Small intestine (tissue), 7 donors: ENCODE results near the gene CREBL2. TPM values are rescaled to one million over a fixed set of nuclear protein-coding genes. Genes with fewer than 3 reads are reported as not detected.

Experiments used
- DNase-seq, 2 donors: peaks; one replicate each; pipeline versions ENCODE4 v3.0.0 to v3.0.0-alpha.2; 2013
- FAIRE-seq: peaks from 2 replicates; lab custom pipeline; 2012; peaks lifted over from hg19 to GRCh38; lab: Jason Lieb, UNC
- H3K27ac ChIP-seq, 3 donors: one replicate each; pipeline ENCODE4 v1.5.1; 2013; ENCODE audit warnings: low read length in 2 of 3, mild to moderate bottlenecking in 2 of 3, control low read depth in 1 of 3, inconsistent platforms in 1 of 3, low read depth in 1 of 3, moderate library complexity in 1 of 3
- H3K27me3 ChIP-seq, 3 donors: one replicate each; pipeline ENCODE4 v1.6.1; 2013; ENCODE audit warnings: low read length in 3 of 3, inconsistent platforms in 1 of 3; ENCODE audit not compliant: control insufficient read depth in 3 of 3, insufficient read depth in 3 of 3
- H3K36me3 ChIP-seq, 3 donors: one replicate each; pipeline ENCODE4 v1.6.1; 2013; ENCODE audit warnings: low read length in 3 of 3, inconsistent platforms in 1 of 3, low read depth in 1 of 3, mild to moderate bottlenecking in 1 of 3, moderate library complexity in 1 of 3; ENCODE audit not compliant: control insufficient read depth in 3 of 3, insufficient read depth in 2 of 3
- H3K4me1 ChIP-seq, 3 donors: one replicate each; pipeline ENCODE4 v1.6.1; 2013; ENCODE audit warnings: low read length in 2 of 3, inconsistent platforms in 1 of 3, low read depth in 1 of 3, mild to moderate bottlenecking in 1 of 3, moderate library complexity in 1 of 3; ENCODE audit not compliant: control insufficient read depth in 3 of 3, insufficient read depth in 2 of 3
- H3K4me3 ChIP-seq, 3 donors: one replicate each; pipeline ENCODE4 v1.5.1; 2013; ENCODE audit warnings: low read length in 3 of 3, control low read depth in 1 of 3, inconsistent platforms in 1 of 3, low read depth in 1 of 3, mild to moderate bottlenecking in 1 of 3, moderate library complexity in 1 of 3
- H3K9me3 ChIP-seq, 2 donors: one replicate each; pipeline ENCODE4 v1.6.1; 2013; ENCODE audit warnings: low read depth in 1 of 2, low read length in 1 of 2; ENCODE audit not compliant: control insufficient read depth in 2 of 2, insufficient read depth in 1 of 2
- WGBS, 3 donors: extraction: QIAGEN DNeasy Blood & Tissue Kit; methylation state at CpG; one replicate each; pipeline ENCODE4 v1.1.7; 2013; 5-methylcytosine and 5-hydroxymethylcytosine counted together
- polyA plus RNA-seq, 4 donors: library from polyadenylated mRNA; stranded (reverse) in 3 of 4; unstranded in 1 of 4; fragments of 200-250 nt in 3 of 4; fragments of 120-200 nt in 1 of 4; gene quantifications; one replicate each; pipeline versions ENCODE4 v1.2.1 to v1.2.3, GENCODE V29; 2013
- donor health status: healthy with polysubstance abuse.
- donor health status: control.
- donor health status: control.
- donor health status: Bipolar disorder and iron deficiency.
- donor health status: healthy.

Gene CREBL2
- polyA plus RNA-seq, 4 donors: 16.9 to 37.2 (median 23.4) TPM

DNA sequence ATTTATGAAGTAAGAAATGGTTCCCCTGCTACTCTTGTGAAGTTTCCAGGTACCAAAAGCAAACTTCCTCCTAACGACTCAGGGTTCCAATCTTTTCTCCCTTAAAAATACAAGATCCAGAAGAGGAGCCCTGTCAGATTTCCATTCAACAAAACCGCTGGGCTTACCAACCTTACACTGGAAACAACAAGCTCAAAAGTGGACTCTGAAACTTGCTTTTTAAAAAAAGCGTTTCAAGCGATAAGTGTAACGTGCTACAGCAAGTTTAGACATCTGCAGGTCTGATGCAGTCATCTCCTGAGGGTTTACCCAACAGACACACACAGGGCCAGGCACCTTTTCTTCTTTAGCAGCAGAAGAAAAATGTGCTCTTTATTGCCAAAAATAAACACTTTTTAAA, 6.9 kb upstream of the CREBL2 start:
- no peak overlapping the region for H3K4me3 ChIP-seq
- H3K4me1 ChIP-seq: peaks cover 0 to 7% (median 0%) of the 10 kb centered on the region in 3 donors
- H3K27ac ChIP-seq: peak overlapping the region in 1 of 3 donors; percentile 81
- H3K27me3 ChIP-seq: no peaks in the 10 kb centered on the region
- DNase-seq: peak; percentile 42 to 64
- no peaks in the 10 kb centered on the region for H3K9me3 ChIP-seq
- no peak for FAIRE-seq
- 12 to 61% (median 40%) methylated on average over 5 of the region's 5 CpGs for WGBS, 3 donors
- H3K36me3 ChIP-seq: no peaks in the 10 kb centered on the region

DNA sequence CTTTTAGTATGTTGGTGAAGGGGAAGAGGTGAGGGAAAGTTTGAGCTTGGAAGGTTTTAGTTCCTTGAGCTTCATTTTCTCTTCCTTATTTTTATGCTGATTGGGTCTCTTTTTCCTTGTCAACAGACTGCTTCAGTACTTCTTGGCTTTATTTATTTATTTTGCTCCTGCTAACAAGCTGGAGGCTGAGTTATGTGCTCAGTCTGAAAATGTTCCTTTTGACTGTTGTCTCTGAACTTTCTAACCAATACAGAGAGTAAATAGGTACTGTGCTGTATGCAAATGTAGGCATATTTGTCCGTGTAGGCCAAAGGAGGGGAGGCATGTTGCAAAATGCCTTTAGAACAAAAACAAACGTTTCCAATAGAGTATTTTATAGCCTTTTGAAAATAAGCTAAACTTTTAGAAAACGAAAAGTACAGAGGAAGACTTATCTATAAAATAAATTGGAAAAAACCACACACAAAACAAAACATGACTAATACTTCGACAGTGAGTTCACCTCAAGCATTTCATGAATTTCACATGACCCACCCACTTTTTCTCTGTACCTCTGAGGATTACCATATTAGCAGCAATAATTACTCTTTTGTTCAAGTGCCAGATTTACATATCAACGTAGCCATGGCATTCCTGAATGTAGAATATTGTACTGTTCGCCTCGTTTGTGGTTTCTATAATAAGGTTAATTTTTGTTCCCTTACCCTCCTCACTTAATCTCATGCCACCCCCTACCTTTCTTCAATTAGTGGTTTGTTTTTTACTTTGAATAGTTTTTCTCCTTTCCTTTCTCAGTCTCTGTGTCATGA, 4.7 kb upstream of the CREBL2 start:
- no peaks in the 10 kb centered on the region for H3K36me3 ChIP-seq
- WGBS, 3 donors: 57 to 68% (median 59%) methylated on average over 7 of the region's 7 CpGs
- no peak overlapping the region for H3K27ac ChIP-seq
- no peak for DNase-seq
- no peaks in the 10 kb centered on the region for H3K9me3 ChIP-seq
- H3K4me3 ChIP-seq: no peak overlapping the region
- H3K27me3 ChIP-seq: no peaks in the 10 kb centered on the region
- FAIRE-seq: no peak
- peaks cover 0 to 5% (median 0%) of the 10 kb centered on the region in 3 donors for H3K4me1 ChIP-seq

DNA sequence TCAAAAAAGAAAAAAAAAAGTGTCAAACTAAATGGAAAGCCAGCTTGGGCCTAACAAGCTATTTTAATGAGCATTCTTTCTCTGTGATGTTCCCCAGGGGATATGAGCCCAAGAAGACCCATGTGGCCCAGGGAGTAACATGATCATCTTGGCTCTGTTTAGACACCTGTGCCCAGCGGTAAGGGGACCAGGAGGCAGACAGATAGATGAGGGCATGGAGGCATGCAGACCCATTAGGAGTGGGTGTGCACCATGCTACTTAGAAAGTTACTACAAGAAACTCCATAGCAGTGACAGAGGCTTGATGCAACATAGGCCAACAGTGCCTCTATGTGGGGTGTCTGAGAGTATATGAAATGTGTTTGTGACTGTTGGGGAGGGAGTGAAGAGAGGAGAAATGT, 3.1 kb upstream of the CREBL2 start:
- Histone ChIP-seq H3K4me3 (no peak overlapping the region), H3K27me3 (no peaks in the 10 kb centered on the region), H3K9me3 (no peaks in the 10 kb centered on the region), H3K36me3 (no peaks in the 10 kb centered on the region), H3K4me1 (peaks cover 2 to 7% (median 4%) of the 10 kb centered on the region in 3 donors), H3K27ac (no peak overlapping the region)
- DNase-seq (peak in 1 of 2 donors; percentile 29), FAIRE-seq (no peak)
- 93 to 100% (median 100%) methylated on average over 1 of the region's 1 CpG for WGBS, 3 donors

DNA sequence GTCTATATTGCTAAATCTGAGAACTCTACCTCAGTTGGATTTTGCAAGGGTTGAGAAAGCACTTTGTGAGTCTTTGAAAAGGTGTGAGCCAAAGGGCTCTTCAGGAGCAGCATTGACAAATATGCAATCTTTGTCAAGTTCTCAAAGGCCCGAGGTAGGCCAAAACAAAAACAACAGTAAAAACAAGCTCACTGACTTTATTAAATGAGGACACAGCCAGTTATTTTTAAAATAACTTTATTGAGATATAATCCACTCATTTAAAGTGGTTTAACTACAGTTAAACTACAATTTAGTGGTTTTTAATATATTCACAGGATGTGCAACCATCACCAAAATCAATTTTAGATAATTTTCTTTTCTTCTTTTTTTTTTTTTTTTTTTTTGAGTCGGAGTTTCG, 2.0 kb upstream of the CREBL2 start:
- DNase-seq (no peak), FAIRE-seq (no peak)
- peaks cover 2 to 7% (median 5%) of the 10 kb centered on the region in 3 donors for H3K4me1 ChIP-seq
- peaks cover 0 to 5% (median 0%) of the 10 kb centered on the region in 3 donors for H3K36me3 ChIP-seq
- H3K9me3 ChIP-seq: no peaks in the 10 kb centered on the region
- no peak overlapping the region for H3K4me3 ChIP-seq
- H3K27ac ChIP-seq: no peak overlapping the region
- WGBS, 3 donors: 93 to 95% (median 94%) methylated on average over 3 of the region's 3 CpGs
- H3K27me3 ChIP-seq: no peaks in the 10 kb centered on the region

DNA sequence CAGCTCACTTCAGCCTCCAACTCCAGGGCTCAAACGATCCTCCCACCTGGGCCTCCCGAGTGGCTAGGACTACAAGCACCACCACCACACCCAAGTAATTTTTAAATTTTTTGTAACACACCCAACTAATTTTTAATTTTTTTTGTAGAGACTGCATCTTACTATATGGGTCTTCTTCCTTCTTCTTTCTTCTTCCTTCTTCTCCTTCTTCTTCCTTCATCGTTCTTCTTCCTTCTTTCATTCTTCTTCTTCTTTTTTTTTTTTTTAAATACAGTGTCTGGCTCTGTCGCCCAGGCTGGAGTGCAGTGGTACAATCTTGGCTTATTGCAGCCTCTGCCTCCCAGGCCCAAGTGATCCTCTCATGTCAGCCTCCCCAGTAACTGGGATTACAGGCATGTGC, 965 bp upstream of the CREBL2 start:
- no peaks in the 10 kb centered on the region for H3K27me3 ChIP-seq
- H3K27ac ChIP-seq: peak overlapping the region in 1 of 3 donors; percentile 100
- H3K4me1 ChIP-seq: peaks cover 2 to 5% (median 3%) of the 10 kb centered on the region in 3 donors
- H3K36me3 ChIP-seq: peaks cover 0 to 12% (median 0%) of the 10 kb centered on the region in 3 donors
- no peaks in the 10 kb centered on the region for H3K9me3 ChIP-seq
- no peak overlapping the region for H3K4me3 ChIP-seq
- 94 to 95% (median 95%) methylated on average over 4 of the region's 4 CpGs for WGBS, 3 donors
- no peak for FAIRE-seq
- DNase-seq: no peak

DNA sequence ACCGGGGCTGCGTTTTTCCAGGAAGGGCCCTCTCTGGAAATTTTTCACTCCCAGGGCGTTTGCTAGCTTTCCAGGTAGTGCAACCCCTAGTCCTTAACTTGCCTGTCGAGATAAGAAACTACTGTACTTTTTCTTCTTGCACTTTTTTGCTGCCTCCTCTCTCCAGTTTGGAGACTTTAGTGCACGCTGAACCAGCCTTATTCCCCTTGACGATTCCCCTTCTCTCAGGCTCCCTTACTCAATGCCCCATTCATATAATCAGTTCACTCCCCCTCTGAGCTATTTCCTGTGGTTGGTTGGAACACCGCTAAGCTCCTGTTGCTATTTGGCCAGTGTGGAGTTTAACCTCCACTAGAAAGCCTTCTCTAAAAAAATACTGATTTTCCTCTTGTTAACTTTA, 682 bp downstream of the CREBL2 start:
- FAIRE-seq: no peak
- Histone ChIP-seq H3K27ac (peak overlapping the region; percentile 70 to 100 (median 98)), H3K9me3 (no peaks in the 10 kb centered on the region), H3K27me3 (no peaks in the 10 kb centered on the region), H3K36me3 (peaks cover 0 to 12% (median 0%) of the 10 kb centered on the region in 3 donors), H3K4me1 (peaks cover 2 to 7% (median 3%) of the 10 kb centered on the region in 3 donors), H3K4me3 (peak overlapping the region; percentile 70 to 100 (median 91))
- 1% methylated on average over 7 of the region's 7 CpGs for WGBS, 3 donors
- DNase-seq: peak in 1 of 2 donors; percentile 28

DNA sequence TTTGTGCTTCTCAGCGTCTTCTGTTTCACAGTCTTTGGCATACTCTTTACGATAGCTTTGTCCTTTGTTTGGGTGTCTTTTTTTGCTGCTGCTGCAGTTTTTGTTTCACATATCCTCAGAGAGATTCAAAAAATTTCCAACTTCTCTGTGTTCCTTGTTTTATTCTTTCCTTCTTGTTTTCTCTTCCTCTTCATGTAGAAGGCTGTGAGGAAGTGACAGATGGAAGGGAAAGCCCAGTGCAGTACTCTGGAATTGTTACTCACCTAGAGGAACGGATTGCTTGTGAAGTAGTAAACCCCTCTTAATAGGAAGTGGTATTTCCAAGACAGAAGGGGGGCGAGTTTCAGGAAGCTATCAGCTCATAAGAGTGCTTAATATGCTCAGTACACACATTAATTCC, 1.7 kb downstream of the CREBL2 start:
- no peak for DNase-seq
- FAIRE-seq: no peak
- Histone ChIP-seq H3K4me3 (no peak overlapping the region), H3K9me3 (no peaks in the 10 kb centered on the region), H3K27me3 (no peaks in the 10 kb centered on the region), H3K27ac (peak overlapping the region in 1 of 3 donors; percentile 11), H3K4me1 (peaks cover 2 to 7% (median 3%) of the 10 kb centered on the region in 3 donors), H3K36me3 (peaks cover 0 to 12% (median 0%) of the 10 kb centered on the region in 3 donors)
- 35 to 63% (median 46%) methylated on average over 4 of the region's 4 CpGs for WGBS, 3 donors

DNA sequence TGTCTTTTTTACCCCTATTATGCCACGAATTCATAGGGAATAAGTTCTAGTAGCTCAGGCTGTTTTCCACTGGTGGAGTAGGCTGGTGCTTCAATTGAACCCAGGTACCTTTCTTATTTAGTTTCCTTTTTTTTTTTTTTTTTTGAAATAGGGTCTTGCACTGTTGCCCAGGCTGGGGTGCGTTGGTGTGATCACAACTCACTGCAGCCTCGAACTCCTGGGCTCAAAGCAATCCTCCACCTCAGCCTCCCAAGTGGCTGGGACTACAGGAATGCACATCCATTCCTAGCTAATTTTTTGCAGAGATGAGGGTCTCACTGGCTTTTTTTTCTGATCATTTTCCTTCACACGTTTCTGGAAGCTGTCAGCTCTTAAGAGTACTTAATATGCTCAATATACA, 2.7 kb downstream of the CREBL2 start:
- FAIRE-seq: no peak
- H3K27ac ChIP-seq: no peak overlapping the region
- peaks cover 2 to 7% (median 3%) of the 10 kb centered on the region in 3 donors for H3K4me1 ChIP-seq
- no peak for DNase-seq
- H3K9me3 ChIP-seq: no peaks in the 10 kb centered on the region
- no peak overlapping the region for H3K4me3 ChIP-seq
- H3K36me3 ChIP-seq: peaks cover 0 to 16% (median 0%) of the 10 kb centered on the region in 3 donors
- WGBS, 3 donors: 88 to 98% (median 88%) methylated on average over 4 of the region's 4 CpGs
- no peaks in the 10 kb centered on the region for H3K27me3 ChIP-seq
